NCI-H2227 (cell line): ENCODE measurements around the gene METAP1D.
"Not testable (repeated sequence)": the region's sequence is repeated elsewhere in the genome, so short reads cannot be mapped to it uniquely, and the experiment has no call there.

Experiments
- DNase-seq: peaks from one replicate; lab custom pipeline; 2025; ENCODE audit not compliant: unreplicated experiment; lab: John Stamatoyannopoulos, UW

The METAP1D gene

DNA sequence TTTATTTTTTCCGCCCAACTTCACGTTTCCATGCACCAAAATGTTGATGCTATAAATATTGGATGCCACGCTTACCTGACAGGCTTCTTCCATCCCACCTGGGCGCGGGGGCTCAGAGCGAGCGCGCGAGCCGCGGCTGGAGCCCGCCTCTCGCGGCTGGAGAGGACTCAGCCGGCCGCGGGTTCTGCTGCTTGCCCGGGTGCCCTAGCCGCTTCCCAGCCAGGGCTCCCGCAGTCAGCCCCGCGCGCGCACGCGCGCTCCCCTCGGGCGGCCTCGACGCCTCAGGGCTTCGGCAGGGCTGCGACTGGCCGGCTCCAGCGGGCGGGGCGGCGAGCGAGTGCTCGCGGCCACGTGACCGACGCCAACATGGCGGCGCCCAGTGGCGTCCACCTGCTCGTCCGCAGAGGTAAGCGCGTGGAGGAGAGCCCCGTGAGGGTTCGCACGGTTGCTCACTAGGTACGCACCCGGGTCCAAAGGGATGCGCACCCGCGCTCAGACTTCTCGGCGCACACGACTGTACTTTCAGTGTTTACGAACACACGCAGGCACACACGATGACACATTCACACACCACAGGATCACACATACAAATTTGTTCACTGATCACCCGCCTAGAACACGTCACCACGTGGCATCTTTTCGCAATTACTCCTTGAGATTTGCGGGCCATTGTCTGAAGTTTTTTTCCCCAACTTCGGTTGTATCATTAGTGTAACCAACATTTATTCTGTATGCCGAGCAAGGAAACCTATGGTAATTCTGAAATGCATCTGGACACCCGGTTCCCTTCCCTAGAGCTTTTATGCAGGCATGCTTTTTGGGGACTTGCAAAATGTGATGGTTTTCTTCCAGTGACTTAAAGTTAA, at the start of gene METAP1D:
Gene METAP1D (plus strand): TSS at position 350 of the 866 bp plus-strand sequence. CDS start 17 bp downstream, at position 367.
- DNase-seq, result peak; percentile 99

GRCh38 chr2:171952276-171952675, 47.5 kb upstream of the METAP1D start:
- no peak for DNase-seq

GRCh38 chr2:171952748-171953147, 47.0 kb upstream of the METAP1D start:
- DNase-seq, result no peak

- DNase-seq, result peak; percentile 32
Observed at GRCh38 chr2:171956135-171956825, 43.5 kb upstream of the METAP1D start.

DNA sequence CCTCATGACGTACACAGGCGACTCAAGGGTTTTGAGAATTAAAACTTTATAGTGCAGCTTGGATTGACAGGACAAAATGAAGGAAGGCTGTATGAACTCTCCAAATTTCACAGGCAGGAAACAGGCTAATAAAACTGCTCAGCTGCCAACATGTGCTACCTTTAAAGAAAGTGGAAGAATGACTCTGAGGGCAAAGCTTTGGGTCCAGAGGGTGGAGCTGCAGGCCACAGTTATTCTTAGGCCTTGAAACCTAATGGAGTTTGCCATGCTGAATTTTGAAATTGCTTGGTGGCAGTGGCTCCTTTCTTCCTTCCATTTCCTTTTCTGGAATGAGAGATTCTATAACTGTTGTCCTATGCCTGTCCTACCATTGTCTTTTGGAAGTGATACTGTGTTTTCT, 42.7 kb upstream of the METAP1D start:
- DNase-seq, result peak; percentile 34

DNA sequence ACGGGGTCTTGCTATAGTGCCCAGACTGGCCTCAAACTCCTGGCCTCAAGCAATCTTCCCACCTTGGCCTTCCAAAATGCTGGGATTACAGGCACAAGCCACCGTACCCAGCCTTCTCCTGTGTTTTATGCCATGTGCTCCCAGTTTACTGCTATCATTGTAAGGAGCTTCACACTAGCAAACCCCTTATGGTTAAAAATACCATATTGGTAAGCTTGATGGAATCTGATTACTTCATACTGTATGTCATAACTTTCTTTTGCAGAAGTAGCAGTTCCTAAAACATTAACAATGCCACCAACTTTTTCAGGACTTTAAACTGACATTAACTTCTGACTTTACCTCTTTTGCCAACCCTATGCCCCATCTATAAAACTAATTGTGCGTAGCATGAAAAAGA, 41.3 kb upstream of the METAP1D start:
- DNase-seq, result no peak

GRCh38 chr2:171959998-171960397, 39.8 kb upstream of the METAP1D start:
- DNase-seq, result no peak

- DNase-seq, result no peak
Observed at GRCh38 chr2:171960570-171960969, 39.2 kb upstream of the METAP1D start.

DNA sequence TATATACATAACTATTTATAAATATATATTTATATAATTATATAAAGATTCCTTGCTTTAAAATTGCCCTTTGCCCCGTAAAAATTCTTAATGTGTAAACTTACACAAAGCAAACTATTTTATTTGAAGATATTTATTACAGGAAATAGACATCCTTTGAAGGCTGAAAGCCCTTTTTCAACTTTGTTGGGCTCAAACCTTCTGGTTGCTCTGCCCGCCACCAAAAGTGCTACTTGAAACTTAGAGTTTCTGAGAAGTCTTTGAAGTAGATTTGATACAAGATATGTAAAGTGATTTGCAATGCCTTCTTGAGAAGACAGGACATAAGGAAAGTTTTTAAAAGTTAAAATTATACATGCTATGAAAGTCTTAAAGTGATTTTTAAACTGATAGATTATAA, 36.6 kb upstream of the METAP1D start:
- no peak for DNase-seq

DNA sequence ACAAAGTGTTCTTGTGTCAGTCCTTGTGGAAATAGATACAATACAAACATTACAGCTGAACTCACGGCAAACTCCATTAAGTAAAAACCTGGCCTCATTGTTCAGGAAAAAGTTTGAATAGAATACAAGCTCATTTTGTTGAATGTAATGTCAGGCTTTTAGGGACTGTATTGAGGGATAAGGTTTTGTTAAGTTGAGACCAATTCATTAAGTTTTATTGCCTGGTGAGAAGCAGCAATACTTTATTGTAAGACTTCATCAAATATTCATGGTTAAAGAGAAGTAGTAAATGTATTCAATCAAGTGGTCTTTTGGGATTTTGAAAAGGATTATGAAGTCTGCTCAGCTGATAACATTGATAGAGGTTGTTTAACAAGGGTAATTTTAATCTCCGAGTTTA, 35.4 kb upstream of the METAP1D start:
- no peak for DNase-seq

GRCh38 chr2:171965238-171965637, 34.5 kb upstream of the METAP1D start:
- DNase-seq, result no peak

DNA sequence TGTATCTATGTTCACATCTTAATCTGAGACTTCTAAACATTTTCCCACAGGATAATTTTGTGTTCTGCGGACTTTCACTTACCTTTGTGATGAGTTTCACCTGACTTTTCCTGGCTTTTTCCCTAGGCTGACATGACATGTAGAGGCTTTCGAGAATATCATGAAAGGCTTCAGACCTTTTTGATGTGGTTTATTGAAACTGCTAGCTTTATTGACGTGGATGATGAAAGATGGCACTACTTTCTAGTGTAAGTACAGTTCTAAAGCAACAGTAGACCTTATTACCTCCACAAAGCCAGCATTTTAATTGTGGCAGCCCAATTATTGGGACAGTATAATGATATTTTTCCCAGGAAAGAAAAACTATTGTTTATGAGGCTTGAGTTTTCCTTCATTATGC, 34.1 kb upstream of the METAP1D start:
- no peak for DNase-seq

- DNase-seq, result peak; percentile 97
Observed at GRCh38 chr2:171966235-171966634, 33.5 kb upstream of the METAP1D start.

GRCh38 chr2:171966688-171967087, 33.1 kb upstream of the METAP1D start:
- DNase-seq, result no peak

- DNase-seq, result no peak
Observed at GRCh38 chr2:171968509-171968908, 31.2 kb upstream of the METAP1D start.

DNA sequence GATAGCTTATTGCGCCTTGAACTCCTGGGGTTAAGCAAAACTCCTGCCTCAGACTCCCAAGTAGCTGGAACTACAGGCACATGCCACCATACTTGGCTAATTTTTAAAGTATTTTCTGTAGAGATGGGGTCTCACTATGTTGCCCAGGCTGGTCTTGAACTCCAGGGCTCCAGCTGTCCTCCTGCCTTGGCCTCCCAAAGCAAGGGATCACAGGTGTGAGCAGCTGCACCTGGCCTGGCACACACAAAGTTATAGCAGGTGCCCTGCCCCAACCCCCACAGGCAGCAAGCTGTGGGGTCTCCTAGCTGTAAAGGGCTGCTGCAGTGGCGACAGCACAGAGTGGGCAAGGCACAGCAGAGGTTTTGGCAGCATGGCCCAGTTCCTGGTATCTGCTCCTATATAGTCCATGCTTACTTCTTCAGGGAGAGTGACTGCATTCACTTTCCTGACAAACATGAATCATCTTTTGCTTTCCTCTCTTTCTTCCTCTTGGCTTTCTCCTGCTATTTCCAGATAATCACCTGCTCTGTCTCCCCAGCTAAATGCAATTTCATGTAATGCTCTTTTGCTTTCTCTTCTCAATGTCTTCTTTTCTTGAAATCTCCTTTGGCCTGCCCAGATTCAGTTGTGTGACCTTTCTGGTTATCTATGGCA, 27.3 kb upstream of the METAP1D start:
- DNase-seq, result no peak

DNA sequence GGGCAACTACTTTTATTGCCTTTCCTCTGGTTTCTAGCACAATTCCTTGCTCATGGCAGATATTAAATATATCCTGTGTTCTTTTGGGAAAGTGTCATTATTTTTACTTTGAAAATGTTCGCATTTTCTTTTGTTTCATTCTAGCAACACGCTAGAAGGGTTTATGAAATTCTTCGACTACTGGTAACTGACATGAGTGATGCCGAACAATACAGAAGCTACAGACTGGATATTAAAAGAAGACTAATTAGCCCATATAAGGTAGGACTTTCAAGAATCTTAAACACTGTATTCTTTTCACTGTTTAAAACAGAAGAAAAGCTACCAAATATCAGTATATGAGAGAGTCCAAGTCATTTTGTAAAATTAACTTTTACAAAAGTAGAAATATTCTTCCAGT, 20.6 kb upstream of the METAP1D start:
- no peak for DNase-seq

DNA sequence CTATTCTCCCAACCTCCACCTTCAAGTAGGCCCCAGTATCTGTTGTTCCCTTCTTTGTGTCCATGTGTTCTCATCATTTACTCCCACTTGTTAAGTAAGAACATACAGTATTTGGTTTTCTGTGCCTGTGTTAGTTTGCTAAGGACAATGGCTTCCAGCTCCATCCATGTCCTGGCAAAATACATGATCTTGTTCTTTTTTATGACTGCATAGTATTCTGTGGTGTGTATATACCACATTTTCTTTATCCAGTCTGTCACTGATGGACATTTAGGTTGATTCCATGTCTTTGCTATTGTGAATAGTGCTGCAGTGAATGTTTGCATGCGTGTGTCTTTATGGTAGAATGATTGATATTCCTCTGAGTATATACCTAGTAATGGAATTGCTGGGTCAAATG, 15.8 kb upstream of the METAP1D start:
- not testable (repeated sequence) for DNase-seq

DNA sequence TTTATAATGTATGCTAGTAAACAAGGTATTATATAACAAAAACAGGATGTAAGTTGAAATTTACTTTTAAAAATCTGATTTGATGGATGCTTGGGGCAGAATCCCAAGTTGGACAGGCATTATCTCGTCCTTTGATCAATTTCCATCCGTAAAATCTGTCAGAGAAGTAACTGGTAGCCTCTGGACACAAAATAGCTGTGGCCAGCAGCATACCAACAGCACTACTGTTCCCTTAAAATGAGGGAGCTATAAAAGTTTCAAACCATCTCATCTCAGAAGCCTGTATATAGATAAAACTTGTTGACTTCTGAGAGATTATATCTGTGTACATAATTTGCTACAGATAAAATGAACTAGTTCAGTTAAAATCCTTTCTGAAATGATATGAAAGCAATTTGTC, 14.7 kb upstream of the METAP1D start:
- DNase-seq, result no peak

DNA sequence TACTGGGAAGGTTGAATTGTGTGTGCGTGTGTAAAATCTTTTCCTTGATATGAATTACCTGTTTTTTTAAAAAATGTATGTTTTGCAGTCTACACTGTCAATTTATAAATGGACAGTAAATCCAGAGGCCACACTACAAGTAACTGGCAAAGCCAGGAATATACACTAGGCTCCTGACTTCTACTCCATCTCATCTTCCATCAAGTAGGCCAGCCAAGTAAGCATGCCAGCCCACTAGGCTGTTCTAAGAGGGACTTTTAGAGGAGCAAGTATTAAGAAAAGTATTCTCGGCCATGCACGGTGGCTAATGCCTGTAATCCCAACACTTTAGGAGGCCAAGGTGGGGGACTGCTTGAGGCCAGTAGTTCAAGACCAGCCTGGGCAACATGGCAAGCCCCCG, 13.0 kb upstream of the METAP1D start:
- DNase-seq, result no peak

- no peak for DNase-seq
Observed at GRCh38 chr2:171991027-171991426, 8.7 kb upstream of the METAP1D start.

- no peak for DNase-seq
Observed at GRCh38 chr2:171995586-171995985, 4.2 kb upstream of the METAP1D start.
